ENCODE data around the gene CENPC.

CENPC gene

DNA sequence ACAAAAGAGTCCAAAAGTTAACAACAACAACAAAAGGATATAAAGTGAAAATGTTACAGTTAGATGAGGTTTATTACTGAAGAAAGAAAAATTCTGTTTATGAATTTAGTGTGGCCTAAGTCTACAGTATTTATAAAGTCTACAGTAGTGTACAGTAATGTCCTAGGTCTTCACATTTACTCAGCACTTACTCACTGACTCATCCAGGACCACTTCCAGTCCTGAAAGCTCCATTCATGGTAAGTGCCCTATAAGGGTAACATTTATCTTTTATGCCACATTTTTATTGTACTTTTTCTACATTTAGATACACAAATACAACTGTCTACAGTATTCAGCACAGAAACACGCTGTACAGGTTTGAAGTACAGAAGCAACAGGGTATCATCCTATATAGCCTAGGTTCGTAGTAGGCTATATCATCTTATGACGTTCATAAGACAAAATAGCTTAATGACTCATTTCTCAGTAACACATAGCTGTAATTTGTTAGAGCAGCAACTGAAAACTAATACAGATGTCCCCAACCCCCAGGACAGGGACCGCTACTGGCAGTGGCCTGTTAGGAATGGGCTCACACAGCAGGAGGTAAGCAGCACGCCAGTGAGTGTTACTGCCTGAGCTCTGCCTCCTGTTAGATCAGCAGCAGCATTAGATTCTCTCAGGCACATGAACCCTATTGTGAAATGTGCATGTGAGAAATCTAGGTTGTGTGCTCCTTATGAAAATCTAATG is 61.3 kb downstream of the CENPC start:
- TF ChIP-seq, protein P1, sequence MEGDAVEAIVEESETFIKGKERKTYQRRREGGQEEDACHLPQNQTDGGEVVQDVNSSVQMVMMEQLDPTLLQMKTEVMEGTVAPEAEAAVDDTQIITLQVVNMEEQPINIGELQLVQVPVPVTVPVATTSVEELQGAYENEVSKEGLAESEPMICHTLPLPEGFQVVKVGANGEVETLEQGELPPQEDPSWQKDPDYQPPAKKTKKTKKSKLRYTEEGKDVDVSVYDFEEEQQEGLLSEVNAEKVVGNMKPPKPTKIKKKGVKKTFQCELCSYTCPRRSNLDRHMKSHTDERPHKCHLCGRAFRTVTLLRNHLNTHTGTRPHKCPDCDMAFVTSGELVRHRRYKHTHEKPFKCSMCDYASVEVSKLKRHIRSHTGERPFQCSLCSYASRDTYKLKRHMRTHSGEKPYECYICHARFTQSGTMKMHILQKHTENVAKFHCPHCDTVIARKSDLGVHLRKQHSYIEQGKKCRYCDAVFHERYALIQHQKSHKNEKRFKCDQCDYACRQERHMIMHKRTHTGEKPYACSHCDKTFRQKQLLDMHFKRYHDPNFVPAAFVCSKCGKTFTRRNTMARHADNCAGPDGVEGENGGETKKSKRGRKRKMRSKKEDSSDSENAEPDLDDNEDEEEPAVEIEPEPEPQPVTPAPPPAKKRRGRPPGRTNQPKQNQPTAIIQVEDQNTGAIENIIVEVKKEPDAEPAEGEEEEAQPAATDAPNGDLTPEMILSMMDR (IDR thresholded peaks at IDR 0.05) = no peak
- Histone ChIP-seq H3K27me3 (no peaks in the 10 kb centered on the region), H3K4me3 (ENCODE audit: low read depth in 1 of 2, low read length in 1 of 2) (no peak overlapping the region), H3K36me3 (peaks cover 44% of the 10 kb centered on the region), H3K4me1 (ENCODE audit: control insufficient read depth in 1 of 2, insufficient read depth in 1 of 2, low read depth in 1 of 2, low read length in 1 of 2) (no peaks in the 10 kb centered on the region), H3K27ac (no peak overlapping the region), H3K9me3 (no peaks in the 10 kb centered on the region)

DNA sequence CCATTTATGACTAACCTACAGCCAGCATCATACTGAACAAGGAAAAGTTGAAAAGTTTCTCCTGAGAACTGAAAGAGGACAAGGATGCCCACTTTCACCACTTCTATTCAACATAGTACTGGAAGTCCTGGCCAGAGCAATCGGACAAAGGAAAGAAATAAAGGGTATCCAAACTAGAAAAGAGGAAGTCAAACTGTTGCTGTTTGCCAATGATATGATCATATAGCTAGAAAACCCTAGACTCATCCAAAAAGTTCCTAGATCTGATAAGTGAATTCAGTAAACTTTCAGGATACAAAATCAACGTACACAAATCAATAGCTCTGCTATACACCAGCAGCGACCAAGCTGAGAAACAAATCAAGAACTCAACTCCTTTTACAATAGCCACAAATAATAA is 64.5 kb downstream of the CENPC start:
- Histone ChIP-seq H3K27ac (no peak overlapping the region), H3K4me1 (ENCODE audit: control insufficient read depth in 1 of 2, insufficient read depth in 1 of 2, low read depth in 1 of 2, low read length in 1 of 2) (no peaks in the 10 kb centered on the region), H3K4me3 (ENCODE audit: low read depth in 1 of 2, low read length in 1 of 2) (no peak overlapping the region), H3K27me3 (no peaks in the 10 kb centered on the region), H3K9me3 (no peaks in the 10 kb centered on the region), H3K36me3 (peaks cover 32% of the 10 kb centered on the region)
- TF ChIP-seq, protein P1 (IDR thresholded peaks at IDR 0.05) = no peak

DNA sequence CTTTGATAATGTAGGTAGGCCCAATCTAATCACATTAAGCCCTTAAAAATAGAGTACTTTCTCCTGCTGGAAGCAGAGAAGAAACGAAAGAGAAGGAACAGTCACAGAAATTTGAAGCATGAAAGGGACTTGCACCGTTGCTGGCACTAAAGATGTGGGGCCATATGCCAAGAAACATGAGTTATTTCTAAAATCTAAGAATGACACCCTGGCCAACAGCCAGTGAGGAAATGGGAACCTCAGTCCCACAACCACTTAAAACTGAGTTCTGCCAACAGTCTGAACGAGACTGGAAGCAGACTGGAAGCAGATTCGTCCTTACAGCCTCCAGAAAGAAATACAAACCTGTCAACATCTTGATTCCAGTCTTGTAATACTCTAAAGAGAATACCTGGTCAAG is 70.1 kb downstream of the CENPC start:
- Histone ChIP-seq H3K27me3 (no peaks in the 10 kb centered on the region), H3K27ac (no peak overlapping the region), H3K36me3 (peaks cover 56% of the 10 kb centered on the region), H3K4me1 (ENCODE audit: control insufficient read depth in 1 of 2, insufficient read depth in 1 of 2, low read depth in 1 of 2, low read length in 1 of 2) (no peaks in the 10 kb centered on the region), H3K4me3 (ENCODE audit: low read depth in 1 of 2, low read length in 1 of 2) (no peak overlapping the region), H3K9me3 (no peaks in the 10 kb centered on the region)
- TF ChIP-seq, protein P1 (IDR thresholded peaks at IDR 0.05) = no peak

DNA sequence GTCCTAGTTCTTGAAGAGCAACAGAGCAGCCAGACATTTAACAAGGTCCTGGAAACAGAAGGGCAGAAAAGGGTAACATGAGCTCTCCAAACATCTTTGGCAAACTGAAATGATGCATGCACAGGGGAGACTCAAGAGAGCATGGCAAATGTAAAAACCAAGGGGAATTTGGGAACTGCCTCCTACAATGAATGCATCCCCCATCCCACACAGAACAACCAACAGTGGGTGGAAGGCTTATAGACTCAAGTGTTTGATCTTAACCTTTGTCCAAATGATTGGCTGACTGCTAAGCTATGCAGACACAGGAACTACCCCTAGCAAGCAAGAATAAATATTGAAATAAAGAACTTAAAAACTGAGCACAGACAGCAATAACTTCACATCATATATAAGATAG is 74.4 kb downstream of the CENPC start:
- TF ChIP-seq, protein P1 (IDR thresholded peaks at IDR 0.05) = no peak

DNA sequence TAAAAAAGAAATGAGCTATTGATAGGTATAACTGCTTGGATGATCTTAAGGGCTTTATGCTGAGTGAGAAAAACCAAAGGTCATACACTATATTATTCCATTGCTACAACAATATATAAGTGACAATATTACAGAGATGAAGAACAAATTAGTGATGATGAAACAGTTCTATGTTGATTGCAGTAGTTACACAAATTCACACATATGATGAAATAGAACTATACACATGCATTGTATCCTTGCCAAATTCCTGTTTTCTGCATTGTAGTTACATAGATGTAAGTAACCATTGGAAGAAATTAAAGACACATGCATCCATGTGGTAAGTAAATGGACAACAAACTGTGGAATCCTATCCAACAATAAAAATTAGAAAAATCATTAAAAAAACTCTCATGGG is 76.5 kb downstream of the CENPC start:
- H3K36me3 ChIP-seq = peaks cover 42% of the 10 kb centered on the region
- no peak overlapping the region for H3K4me3 ChIP-seq (ENCODE audit: low read depth in 1 of 2, low read length in 1 of 2)
- H3K27ac ChIP-seq = peak overlapping the region; percentile 56
- TF ChIP-seq, protein P1 (IDR thresholded peaks at IDR 0.05) = no peak
- peaks cover 6 to 11% of the 10 kb centered on the region in 2 experiments for H3K4me1 ChIP-seq (ENCODE audit: control insufficient read depth in 1 of 2, insufficient read depth in 1 of 2, low read depth in 1 of 2, low read length in 1 of 2)
- H3K27me3 ChIP-seq = no peaks in the 10 kb centered on the region
- no peaks in the 10 kb centered on the region for H3K9me3 ChIP-seq

More for the DNA sequence above, 74.4 kb downstream of the CENPC start:
- H3K4me1 ChIP-seq (ENCODE audit: control insufficient read depth in 1 of 2, insufficient read depth in 1 of 2, low read depth in 1 of 2, low read length in 1 of 2) = peaks cover 6 to 11% of the 10 kb centered on the region in 2 experiments
- no peaks in the 10 kb centered on the region for H3K9me3 ChIP-seq
- H3K27ac ChIP-seq = no peak overlapping the region
- H3K27me3 ChIP-seq = no peaks in the 10 kb centered on the region
- peaks cover 55% of the 10 kb centered on the region for H3K36me3 ChIP-seq
- H3K4me3 ChIP-seq (ENCODE audit: low read depth in 1 of 2, low read length in 1 of 2) = no peak overlapping the region
